C4-2B (cell line): ENCODE results near the gene CYP1B1.

Source experiments
- ZFX ChIP-seq: fragments of 450-650 bp; IDR thresholded peaks from 2 replicates; pipeline ENCODE4 v1.6.1; 2017
- TF ChIP-seq, protein P1 (sequence below): fragments of 450-650 bp; conservative IDR thresholded peaks from 2 replicates; pipeline ENCODE4 v1.5.1; 2017; ENCODE audit warnings: mild to moderate bottlenecking

DNA sequence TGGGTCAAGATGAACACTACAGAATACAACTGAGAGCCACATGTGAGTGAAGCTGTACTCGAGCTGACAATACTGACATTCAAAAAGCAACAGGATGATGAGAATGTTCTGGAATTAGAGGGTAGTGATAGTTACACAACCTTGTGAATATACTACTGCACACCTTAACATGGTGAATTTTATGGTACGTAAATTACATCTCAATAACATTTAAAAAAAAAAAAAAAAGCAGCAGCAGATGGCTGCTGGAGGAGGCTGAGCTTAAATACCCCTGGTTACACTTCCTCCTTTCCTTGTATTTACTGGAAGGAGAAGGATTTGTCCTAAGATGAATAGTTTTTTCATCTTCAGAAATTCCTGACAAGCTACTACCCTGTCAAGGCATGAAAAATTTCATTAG lies 45.5 kb upstream of the CYP1B1 start:
- TF ChIP-seq, protein P1, sequence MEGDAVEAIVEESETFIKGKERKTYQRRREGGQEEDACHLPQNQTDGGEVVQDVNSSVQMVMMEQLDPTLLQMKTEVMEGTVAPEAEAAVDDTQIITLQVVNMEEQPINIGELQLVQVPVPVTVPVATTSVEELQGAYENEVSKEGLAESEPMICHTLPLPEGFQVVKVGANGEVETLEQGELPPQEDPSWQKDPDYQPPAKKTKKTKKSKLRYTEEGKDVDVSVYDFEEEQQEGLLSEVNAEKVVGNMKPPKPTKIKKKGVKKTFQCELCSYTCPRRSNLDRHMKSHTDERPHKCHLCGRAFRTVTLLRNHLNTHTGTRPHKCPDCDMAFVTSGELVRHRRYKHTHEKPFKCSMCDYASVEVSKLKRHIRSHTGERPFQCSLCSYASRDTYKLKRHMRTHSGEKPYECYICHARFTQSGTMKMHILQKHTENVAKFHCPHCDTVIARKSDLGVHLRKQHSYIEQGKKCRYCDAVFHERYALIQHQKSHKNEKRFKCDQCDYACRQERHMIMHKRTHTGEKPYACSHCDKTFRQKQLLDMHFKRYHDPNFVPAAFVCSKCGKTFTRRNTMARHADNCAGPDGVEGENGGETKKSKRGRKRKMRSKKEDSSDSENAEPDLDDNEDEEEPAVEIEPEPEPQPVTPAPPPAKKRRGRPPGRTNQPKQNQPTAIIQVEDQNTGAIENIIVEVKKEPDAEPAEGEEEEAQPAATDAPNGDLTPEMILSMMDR = no peak
- TF ChIP-seq ZFX = no peak
